Measurements from ENCODE around the gene USP17L26.
"Not testable (repeated sequence)": the region's sequence is repeated elsewhere in the genome, so short reads cannot be mapped to it uniquely, and the experiment has no call there.

The USP17L26 gene

GRCh38 chr4:9334358-9334757 lies at the start of gene USP17L26:
TSS of gene USP17L26 (plus strand) at chr4:9334658. CDS start at chr4:9334658, 0 bp downstream.
- not testable (repeated sequence) for DNase-seq (ENCODE audit: low spot score)

DNA sequence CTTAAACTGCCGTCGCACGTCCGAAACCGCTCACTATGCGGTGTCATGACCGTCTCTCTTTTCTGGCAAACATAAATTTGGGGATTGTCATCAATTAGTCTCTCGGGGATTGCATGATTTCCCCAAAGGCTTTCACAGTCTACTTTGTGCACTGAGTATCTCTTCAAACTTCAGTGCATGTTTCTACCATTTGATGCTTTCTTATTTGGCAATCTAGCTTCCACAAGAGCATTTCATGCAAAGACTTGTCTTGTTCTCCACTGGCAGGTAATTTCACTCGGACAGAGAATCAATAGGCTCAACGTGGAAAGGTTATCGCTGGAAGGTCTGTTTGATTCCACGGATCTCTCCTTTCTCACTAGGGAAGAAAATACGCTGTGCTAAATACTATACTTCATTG lies 10.3 kb upstream of the USP17L26 start:
- not testable (repeated sequence) for DNase-seq (ENCODE audit: low spot score)

- not testable (repeated sequence) for DNase-seq (ENCODE audit: low spot score)
These were observed 9.6 kb upstream of the USP17L26 start, which contains the start of gene USP17L24 for GRCh38 chr4:9324865-9325264. TSS of gene USP17L24 (plus strand) at chr4:9325165. CDS start at chr4:9325165, 0 bp downstream.

- not testable (repeated sequence) for DNase-seq (ENCODE audit: low spot score)
These were observed 4.8 kb upstream of the USP17L26 start, which contains the start of gene USP17L25 for GRCh38 chr4:9329611-9330010. TSS of gene USP17L25 (plus strand) at chr4:9329911. CDS start at chr4:9329911, 0 bp downstream.

DNA sequence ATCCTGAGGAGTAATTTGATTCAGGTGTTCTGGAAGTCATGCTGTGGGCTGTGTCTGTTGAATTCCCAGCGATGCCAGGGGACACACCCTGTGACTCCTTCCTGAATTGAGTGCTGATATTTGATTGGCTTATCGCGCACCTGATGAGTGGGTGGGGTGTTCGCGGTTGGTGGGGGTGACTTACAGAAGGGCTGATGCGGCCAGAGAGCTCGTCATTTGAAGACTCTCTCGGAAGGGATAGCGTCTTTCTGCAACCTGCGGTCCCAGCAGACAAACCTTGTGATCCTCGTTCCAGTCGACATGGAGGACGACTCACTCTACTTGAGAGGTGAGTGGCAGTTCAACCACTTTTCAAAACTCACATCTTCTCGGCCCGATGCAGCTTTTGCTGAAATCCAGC lies 4.6 kb downstream of the USP17L26 start, which contains the start of gene USP17L5:
Gene USP17L5 (plus strand): TSS at position 301 of the 400 bp plus-strand sequence. CDS start 0 bp downstream, at position 301.
- DNase-seq (ENCODE audit: low spot score) = not testable (repeated sequence)

DNA sequence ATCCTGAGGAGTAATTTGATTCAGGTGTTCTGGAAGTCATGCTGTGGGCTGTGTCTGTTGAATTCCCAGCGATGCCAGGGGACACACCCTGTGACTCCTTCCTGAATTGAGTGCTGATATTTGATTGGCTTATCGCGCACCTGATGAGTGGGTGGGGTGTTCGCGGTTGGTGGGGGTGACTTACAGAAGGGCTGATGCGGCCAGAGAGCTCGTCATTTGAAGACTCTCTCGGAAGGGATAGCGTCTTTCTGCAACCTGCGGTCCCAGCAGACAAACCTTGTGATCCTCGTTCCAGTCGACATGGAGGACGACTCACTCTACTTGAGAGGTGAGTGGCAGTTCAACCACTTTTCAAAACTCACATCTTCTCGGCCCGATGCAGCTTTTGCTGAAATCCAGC lies 9.4 kb downstream of the USP17L26 start, which contains the start of gene USP17L27:
Gene USP17L27 (plus strand): TSS at position 301 of the 400 bp plus-strand sequence. CDS start 0 bp downstream, at position 301.
- not testable (repeated sequence) for DNase-seq (ENCODE audit: low spot score)

DNA sequence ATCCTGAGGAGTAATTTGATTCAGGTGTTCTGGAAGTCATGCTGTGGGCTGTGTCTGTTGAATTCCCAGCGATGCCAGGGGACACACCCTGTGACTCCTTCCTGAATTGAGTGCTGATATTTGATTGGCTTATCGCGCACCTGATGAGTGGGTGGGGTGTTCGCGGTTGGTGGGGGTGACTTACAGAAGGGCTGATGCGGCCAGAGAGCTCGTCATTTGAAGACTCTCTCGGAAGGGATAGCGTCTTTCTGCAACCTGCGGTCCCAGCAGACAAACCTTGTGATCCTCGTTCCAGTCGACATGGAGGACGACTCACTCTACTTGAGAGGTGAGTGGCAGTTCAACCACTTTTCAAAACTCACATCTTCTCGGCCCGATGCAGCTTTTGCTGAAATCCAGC lies 14.1 kb downstream of the USP17L26 start, which contains the start of gene USP17L28:
Gene USP17L28 (plus strand): TSS at position 301 of the 400 bp plus-strand sequence. CDS start 0 bp downstream, at position 301.
- DNase-seq (ENCODE audit: low spot score) = not testable (repeated sequence)

DNA sequence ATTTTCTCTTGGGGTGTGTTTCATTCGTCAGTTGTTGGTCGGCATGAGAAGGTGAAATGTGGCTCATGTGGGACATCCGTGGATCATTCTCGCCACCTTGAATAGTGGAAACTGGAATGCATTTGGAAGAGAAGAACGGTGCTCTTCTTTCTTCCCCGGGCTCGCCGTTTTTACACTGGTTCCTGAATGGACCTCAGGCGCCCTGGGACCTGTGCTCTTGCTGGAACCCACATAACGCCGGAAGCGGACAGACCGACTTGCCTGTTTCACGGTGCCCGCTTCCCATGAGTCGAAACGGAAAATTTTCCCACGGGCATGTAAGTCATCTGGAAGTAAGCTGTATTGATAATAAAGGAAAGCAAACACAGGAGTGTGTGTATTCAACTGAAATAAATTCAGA lies 16.4 kb downstream of the USP17L26 start:
- DNase-seq (ENCODE audit: low spot score) = not testable (repeated sequence)

DNA sequence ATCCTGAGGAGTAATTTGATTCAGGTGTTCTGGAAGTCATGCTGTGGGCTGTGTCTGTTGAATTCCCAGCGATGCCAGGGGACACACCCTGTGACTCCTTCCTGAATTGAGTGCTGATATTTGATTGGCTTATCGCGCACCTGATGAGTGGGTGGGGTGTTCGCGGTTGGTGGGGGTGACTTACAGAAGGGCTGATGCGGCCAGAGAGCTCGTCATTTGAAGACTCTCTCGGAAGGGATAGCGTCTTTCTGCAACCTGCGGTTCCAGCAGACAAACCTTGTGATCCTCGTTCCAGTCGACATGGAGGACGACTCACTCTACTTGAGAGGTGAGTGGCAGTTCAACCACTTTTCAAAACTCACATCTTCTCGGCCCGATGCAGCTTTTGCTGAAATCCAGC lies 18.9 kb downstream of the USP17L26 start, which contains the start of gene USP17L29:
Gene USP17L29 (plus strand): TSS at position 301 of the 400 bp plus-strand sequence. CDS start 0 bp downstream, at position 301.
- DNase-seq (ENCODE audit: low spot score) = not testable (repeated sequence)

GRCh38 chr4:9362829-9363228 lies 28.4 kb downstream of the USP17L26 start, which contains the start of gene USP17L30:
TSS of gene USP17L30 (plus strand) at chr4:9363129. CDS start at chr4:9363129, 0 bp downstream.
- not testable (repeated sequence) for DNase-seq (ENCODE audit: low spot score)

GRCh38 chr4:9379881-9380280 lies 45.4 kb downstream of the USP17L26 start:
- DNase-seq (ENCODE audit: low spot score) = not testable (repeated sequence)

- DNase-seq (ENCODE audit: low spot score) = not testable (repeated sequence)
These were observed 46.6 kb downstream of the USP17L26 start for GRCh38 chr4:9381012-9381534.

GRCh38 chr4:9384126-9384525 lies 49.7 kb downstream of the USP17L26 start:
- DNase-seq (ENCODE audit: low spot score) = no peak
